NCI-H2196 treated with DMSO at 0.1 percent for 48 hours (cell line): ENCODE data around the gene TADA1.
"Not testable (repeated sequence)": the region's sequence is repeated elsewhere in the genome, so short reads cannot be mapped to it uniquely, and the experiment has no call there.

Experiments used
- DNase-seq: peaks from one replicate; lab custom pipeline; 2025; ENCODE audit not compliant: unreplicated experiment; lab: John Stamatoyannopoulos, UW

TADA1 gene

DNA sequence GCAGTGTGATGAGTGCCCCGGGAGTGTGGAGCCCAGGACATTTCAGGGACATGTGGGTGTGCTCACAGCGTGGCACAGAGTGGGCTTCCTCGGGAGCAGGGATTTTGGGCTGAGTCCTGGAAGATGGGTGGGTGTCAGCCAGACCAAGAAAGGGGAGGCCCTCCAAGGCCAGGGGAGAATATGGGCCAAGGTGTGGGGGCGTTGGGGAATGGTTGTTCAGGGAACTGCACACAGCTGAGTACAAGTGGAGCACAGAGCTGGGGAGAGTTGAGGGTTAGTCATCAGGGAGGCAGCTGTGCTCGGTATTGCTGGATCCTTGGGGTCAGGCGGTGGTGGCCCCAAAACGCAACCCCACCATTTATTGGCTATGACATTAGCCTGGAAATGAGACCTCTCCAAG lies 31.3 kb downstream of the TADA1 start:
- no peak for DNase-seq

DNA sequence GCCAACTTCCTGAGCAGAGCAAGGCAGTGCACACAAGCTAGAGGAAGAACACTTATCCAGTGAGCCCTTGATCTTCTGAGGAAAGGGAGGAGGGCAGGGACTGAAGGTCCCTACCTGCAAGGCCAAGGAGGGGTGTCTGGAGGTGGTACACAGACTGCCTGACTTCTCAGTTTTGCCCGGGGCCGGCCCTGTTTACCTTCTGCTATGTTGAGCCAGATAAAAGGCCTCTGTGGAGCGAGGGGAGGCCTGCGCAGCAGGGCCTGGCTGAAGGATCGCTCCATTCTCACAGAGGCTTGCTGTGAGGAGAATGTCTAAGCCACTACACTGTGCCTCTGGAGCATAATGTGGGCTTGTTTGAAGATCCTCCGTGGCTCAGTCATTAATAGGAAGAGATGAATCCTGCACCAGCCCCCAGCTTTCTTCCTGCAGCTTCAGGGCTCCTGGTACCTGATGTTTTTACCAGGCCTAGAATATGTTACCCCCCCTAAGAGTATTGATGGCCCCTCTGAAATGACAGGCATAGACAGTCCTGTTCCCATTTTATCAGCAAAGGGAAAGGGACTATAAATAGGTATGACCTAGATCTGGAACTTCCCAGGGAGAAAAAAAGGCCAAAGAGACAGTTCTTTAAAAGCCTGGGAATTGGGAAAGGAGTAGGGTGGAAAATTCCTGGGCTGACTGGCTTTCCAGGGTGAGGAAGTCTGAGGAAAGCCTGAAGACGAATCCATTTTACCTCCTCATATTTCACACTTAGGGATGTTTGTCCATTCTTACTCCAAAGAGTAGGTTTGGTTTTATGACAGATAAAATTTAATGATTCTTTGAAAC lies 32.1 kb downstream of the TADA1 start:
- no peak for DNase-seq

DNA sequence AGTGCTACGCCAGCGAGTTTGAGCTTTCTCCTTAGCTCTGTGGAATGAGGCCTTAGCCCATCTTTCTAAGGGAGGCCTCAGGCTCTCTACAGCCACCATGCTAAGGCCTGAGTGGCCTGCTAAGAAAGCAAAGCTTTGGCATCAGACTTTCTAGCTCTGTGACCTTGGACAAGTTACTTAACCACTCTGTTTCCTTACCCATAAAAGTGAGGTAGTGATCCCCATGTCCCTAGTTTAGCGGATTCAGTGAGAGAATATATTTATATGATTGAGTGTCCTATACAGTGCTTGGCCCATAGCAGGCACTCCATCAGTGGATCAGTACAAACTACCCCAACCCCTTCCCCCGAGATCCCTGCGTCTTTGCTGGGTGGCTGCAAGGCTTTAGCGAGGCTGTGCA lies 32.7 kb downstream of the TADA1 start:
- no peak for DNase-seq

DNA sequence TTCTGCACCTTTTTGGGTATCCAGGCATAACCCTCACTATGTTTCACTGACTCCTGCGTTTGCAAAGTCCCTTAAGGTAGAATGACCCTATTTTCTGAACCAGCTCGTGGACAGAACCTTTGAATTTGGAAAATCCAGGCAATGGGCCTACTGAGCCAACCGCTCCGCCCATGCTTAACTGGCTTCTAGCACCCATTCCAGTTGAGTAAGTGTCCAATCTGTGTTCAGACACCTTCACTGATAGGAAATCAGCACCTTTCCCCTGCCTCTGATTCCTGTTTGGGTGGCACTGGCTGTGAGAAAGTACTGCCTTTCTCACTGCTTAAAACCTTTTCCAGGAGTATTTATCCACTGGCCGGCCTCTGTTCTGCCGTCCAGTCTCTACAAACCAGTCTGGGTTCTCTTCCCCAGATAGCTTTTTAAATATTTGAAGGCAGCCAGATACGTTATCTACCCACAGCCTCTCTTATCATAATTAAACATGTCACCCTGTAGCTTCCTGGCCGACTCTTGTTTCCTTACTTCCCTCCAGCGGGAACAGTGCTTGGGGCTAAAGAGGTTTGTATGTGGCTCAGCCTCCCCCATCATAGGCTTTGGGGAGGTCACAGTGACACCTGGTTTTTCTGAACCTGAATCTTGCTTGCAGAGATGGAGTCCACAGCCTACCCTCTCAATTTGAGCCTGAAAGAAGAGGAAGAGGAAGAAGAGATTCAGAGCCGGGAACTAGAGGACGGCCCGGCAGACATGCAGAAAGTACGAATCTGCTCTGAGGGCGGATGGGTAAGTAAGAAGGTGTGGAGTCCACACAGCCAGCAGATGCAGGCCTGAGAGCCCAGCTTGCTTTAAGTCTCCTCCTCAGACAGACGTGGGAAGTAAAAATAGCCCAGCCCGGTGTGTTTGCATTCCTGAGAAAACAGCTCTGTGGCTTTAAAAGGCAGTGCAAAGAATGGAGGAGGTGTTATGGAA lies 35.5 kb downstream of the TADA1 start:
- DNase-seq = no peak

DNA sequence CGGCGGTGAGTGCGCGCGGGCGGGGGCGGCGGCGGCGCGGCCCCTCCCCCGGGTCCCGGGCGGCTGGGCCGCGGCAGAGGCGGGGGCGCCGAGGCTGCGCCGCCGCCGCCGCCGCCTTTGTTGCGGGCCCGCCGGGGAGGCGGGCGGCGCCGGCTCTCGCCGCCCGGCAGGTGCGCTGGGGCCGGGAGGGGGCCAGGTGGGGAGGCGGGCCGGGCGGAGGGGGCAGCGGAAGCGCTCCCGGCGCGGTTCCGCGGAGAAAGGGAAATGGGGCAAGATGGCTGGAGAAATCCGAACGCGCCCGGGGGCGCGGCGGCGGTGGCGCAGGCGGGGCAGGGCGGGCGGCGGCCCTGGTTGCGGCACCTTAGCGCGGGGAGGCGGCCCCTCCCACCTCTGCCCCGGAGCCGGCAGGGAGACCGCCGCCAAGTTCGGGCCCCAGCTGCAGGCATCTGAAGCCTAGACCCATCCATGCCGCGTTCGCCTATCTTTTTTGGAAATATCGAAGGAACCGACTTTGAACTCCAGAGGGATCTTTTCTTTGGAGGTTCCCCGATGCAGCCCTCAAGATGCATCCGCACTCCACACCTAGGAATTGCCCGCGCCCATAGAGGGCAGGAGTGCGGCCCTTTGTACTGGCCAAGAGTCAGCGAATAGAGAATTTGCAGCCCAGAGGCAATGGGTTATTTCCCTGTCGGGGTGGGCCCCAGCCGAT lies 36.3 kb downstream of the TADA1 start:
- no peak for DNase-seq

DNA sequence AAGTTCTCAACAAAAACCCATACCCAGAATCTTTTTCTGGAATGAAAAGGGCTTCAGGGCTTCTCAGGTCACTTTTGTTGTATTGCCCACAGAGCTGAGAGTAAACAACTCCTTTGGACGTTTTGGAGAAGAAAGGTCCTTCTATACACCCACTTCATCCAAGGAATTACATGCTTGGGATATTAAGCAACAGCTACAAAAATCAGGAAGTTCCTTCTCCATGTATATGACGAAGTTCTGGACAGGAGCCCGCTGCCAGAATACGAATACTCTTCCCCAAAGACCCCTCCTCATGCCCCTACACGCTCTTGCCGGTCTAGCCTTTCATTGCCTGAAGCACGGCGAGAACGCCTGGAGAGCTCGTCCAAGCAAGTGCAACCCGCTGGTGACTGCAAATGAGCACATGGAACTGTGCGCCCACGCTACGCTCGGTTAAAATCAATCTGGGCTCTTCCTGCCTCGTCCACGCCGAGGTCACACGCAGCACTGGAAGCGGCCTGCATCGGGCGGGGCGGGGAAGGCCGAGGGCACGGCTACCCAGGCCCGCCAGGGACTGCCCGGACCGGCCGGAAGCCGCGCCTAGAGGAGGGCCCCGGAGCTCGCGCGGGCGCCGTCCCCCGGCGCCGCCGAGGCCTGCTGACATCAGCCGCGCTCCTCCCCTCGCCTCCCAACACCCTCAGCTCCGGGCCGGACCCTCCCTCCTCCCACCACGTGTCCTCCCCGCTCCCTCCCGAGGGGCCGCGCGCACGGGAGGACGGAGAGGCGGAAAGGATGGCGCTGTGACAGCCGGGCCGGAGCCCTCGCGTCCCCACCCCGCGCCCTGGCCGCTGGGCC lies 37.1 kb downstream of the TADA1 start, which contains the start of gene POGK:
Gene POGK (plus strand): TSS at position 710 of the 834 bp plus-strand sequence. CDS start 1,482 bp downstream, outside the sequence.
- peak; percentile 90 for DNase-seq

DNA sequence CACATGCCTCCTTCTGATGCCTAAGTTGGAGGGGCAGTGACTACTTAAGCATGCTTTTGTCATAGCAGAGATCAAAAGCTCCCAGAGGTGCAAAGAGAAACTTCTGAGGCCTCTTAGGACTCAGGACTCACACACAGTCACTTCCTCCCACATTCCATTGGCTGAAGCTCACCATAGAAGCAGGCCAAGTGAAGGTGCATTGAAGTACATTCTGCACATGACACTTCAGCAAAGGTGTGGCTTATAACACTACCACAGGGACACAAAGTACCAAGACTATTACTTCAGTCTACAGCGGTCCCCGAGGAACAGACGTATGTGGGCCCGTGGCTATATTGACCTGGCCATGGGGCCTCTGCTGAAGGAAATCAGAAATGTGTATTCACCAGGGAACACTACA lies 39.3 kb downstream of the TADA1 start:
- no peak for DNase-seq

DNA sequence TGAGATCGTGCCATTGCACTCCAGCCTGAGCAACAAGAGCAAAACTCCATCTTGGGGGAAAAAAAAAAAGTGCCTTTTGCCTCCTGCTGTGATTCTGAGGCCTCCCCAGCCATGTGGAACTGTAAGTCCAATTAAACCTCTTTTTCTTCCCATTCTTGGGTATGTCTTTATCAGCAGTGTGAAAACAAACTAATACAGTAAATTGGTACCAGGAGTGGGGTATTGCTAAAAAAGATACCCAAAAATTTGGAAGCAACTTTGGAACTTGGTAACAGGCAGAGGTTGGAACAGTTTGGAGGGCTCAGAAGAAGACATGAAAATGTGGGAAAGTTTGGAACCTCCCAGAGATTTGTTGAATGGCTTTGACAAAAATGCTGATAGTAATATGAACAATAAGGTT lies 46.3 kb downstream of the TADA1 start:
- DNase-seq = not testable (repeated sequence)

DNA sequence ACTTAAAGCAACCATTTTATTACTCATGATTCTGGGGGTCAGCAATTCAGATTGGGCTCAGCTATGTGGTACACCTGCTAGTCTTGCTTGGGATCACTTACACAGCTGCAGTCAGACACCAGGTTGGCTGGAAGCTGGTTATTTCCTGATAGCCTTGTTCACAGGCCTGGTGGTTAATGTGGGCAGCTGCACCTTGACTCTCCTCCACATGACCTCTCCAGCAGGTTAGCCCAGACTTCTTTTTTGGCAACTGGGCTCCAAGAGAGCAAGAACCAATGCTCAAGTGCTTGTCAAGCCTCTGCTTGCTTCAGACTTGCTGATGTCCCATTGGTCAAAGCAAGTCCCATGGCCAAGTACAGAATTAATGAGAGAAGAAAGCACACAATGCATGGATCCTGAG lies 48.6 kb downstream of the TADA1 start:
- no peak for DNase-seq

DNA sequence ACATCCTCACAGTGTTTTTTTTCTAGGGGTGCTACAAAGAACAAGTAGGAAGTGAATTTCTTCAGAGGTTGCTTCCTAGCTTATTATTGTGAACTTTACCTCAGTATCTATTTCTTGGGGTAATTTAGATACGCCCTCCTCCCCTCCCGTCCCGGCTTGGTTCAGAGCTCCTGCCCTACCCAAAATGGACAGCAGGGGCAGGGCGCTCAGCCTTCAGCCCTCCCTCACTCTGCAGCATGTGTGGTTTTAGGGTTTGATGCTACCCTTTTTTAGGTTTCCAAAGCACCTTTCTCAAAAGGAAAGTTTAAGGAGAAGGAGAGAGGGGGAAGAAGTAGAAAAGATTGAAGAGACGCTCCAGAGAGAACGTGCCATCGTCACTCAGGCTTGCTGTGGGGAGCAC lies 53.7 kb downstream of the TADA1 start:
- no peak for DNase-seq

DNA sequence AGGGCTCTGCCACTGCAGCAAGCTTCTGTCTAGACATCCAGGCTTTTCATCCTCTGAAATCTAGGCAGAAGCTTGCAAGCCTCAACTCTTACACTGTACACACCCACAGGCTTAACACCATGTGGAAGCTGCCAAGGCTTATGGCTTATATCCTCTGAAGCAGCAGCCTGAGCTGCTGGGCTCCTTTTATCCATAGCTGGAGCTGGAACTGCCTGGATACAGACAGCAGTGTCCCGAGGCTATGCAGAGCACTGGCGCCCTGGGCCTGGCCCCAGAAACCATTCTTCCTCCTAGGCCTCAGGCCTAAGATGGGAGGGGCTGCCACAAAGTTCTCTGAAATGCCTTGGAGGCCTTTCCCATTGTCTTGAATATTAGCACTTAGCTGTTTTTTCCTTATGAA lies 56.1 kb downstream of the TADA1 start:
- DNase-seq = no peak

DNA sequence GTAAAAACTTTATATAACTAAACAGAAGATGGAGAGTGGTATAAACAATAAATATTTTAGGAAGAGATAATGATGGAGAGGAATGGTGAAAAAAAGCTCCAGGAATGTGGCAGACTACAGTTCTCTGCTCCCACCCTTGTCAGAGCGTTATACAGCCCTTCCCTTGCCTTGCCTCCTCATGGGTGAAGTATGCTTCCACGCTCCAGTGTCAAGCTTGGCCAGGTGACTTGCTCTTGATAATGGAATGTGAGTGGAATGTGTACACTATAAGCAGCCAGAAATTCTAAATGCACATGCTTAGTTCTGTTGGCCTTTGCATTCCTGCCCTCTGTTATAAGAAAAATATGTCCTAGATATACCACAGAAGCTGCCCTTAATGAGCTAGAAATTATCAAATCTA lies 61.5 kb downstream of the TADA1 start:
- no peak for DNase-seq

DNA sequence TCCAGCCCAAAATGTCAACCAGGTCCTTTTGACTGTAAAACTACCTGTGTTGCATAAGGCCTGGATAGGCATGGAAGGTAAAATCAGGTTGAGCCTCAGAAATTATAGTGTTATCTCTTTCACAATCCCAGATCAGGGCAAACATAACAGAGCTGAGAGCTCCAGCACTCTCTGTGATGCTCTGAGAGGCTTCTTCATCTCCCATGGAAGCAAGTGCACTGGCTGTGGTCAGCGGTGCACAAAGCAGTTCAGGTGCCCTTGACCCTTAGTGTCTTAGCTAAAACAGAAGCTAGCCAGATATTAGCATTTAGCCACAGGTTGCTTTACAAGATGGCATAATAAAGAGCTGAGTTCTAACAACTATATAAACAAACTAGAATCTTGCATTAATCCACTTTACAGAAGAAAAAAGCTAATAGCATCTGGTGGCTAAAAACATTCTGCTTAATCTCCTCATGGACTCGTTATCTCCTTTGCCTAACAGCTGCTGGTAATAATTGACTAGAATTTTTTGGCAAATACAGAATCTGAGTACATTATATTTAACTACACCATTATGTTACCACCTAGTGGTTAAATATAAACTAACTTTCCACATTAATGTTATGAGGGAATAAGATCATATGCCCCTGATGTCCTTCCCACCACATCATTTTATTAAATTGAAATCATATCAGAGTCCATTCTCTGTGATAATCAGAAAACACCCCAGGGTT lies 62.4 kb downstream of the TADA1 start:
- DNase-seq = no peak

DNA sequence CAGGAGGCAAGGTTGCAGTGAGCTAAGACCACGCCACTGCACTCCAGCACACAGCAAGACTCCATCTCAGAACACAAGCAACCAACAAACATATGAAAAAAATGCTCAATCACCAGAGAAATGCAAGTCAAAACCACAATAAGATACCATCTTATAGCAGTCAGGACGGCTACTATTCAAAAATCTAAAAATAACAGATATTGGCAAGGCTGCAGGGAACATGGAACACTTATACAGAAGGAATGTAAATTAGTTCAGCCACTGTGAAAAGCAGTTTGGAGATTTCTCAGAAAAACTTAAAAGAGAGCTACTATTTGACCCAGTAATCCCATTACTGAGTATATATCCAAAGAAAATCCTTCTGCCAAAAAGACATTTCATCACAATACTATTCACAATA lies 64.4 kb downstream of the TADA1 start:
- no peak for DNase-seq

DNA sequence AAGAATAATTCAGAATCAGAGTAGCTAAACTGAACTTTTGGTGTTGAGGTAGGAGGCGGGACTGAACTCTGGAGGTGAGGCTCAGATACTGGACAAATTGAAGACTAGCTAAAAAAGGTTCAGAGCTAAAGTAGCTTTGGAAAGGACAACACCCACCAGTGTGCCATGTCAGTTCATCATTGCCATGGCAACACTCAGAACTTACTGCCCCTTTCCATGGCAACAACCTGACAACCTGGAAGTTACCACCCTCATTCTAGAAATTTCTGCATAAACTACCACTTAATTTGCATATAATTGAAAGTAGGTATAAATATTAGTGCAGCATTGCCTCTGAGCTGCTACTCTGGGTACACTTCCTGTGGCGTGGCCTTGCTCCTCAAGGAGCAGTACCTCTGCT lies 67.1 kb downstream of the TADA1 start:
- DNase-seq = no peak
